GM23338 (cell line): ENCODE measurements around the gene SLC35F1. TPM values are rescaled to one million over a fixed set of nuclear protein-coding genes. Genes with fewer than 3 reads are reported as not detected.

Experiments used
- ATAC-seq: fragments of 200-7000 bp; cut with Tn5 transposase; 3 replicates; pipeline ENCODE4 v1.9.1; 2020
- DNase-seq: peaks from one replicate; pipeline ENCODE4 v3.0.0-alpha.2; 2015; ENCODE audit warnings: low spot score
- H2AFZ ChIP-seq: fragments of 200-600 bp; sonication (generic); 2 replicates; pipeline ENCODE4 v1.8.0; 2016; ENCODE audit warnings: antibody characterized with exemption, mild to moderate bottlenecking, moderate library complexity
- H3F3A ChIP-seq: fragments of 200-600 bp; sonication (generic); replicated peaks from 2 replicates; pipeline ENCODE4 v1.8.0; 2017; ENCODE audit warnings: antibody characterized with exemption, mixed run types, low read depth
- H3K27ac ChIP-seq: fragments of 200-600 bp; sonication (generic); 2 replicates; pipeline ENCODE4 v1.6.1; 2016; ENCODE audit warnings: low read depth
- H3K27me3 ChIP-seq: fragments of 200-600 bp; sonication (generic); 2 replicates; pipeline ENCODE4 v1.8.0; 2016; ENCODE audit warnings: mild to moderate bottlenecking, mixed run types, moderate library complexity; ENCODE audit not compliant: insufficient read depth
- H3K36me3 ChIP-seq: fragments of 200-600 bp; sonication (generic); 2 replicates; pipeline ENCODE4 v1.8.0; 2016; ENCODE audit warnings: mild to moderate bottlenecking; ENCODE audit not compliant: insufficient read depth
- H3K4me1 ChIP-seq: fragments of 200-600 bp; sonication (generic); 2 replicates; pipeline ENCODE4 v1.8.0; 2016; ENCODE audit warnings: mild to moderate bottlenecking, moderate library complexity; ENCODE audit not compliant: insufficient read depth
- H3K4me2 ChIP-seq: fragments of 200-600 bp; sonication (generic); 2 replicates; pipeline ENCODE4 v1.7.1; 2017; ENCODE audit warnings: mixed run types
- H3K4me3 ChIP-seq: fragments of 200-600 bp; sonication (generic); 2 replicates; pipeline ENCODE4 v1.6.1; 2016; ENCODE audit warnings: mixed run types
- H3K79me2 ChIP-seq: fragments of 200-600 bp; sonication (generic); replicated peaks from 2 replicates; pipeline ENCODE4 v1.8.0; 2017; ENCODE audit warnings: mild to moderate bottlenecking; ENCODE audit not compliant: insufficient read depth
- H3K9me2 ChIP-seq: fragments of 200-600 bp; sonication (generic); 2 replicates; pipeline ENCODE4 v1.8.0; 2017; ENCODE audit not compliant: insufficient read depth
- H4K20me1 ChIP-seq: fragments of 200-600 bp; sonication (generic); replicated peaks from 2 replicates; pipeline ENCODE4 v1.8.0; 2017; ENCODE audit warnings: mild to moderate bottlenecking; ENCODE audit not compliant: insufficient read depth
- H3K27ac Mint-ChIP-seq: 2 replicates; pipeline ENCODE4 v1.8.0; 2020; ENCODE audit warnings: inconsistent platforms, mild to moderate bottlenecking, moderate library complexity, mixed read lengths
- H3K27me3 Mint-ChIP-seq: 3 replicates; pipeline ENCODE4 v1.8.0; 2022; ENCODE audit warnings: low read depth, mild to moderate bottlenecking, moderate library complexity, mixed read lengths, inconsistent platforms; ENCODE audit not compliant: insufficient read depth, poor library complexity
- H3K36me3 Mint-ChIP-seq: 3 replicates; pipeline ENCODE4 v1.8.0; 2021; ENCODE audit warnings: low read depth, mild to moderate bottlenecking, inconsistent platforms, moderate library complexity, mixed read lengths
- H3K4me1 Mint-ChIP-seq: 3 replicates; pipeline ENCODE4 v1.8.0; 2020; ENCODE audit warnings: mild to moderate bottlenecking, inconsistent platforms, mixed read lengths
- H3K4me3 Mint-ChIP-seq: 3 replicates; pipeline ENCODE4 v1.8.0; 2021; ENCODE audit warnings: moderate library complexity, mild to moderate bottlenecking, inconsistent platforms, mixed read lengths
- H3K9me3 Mint-ChIP-seq: 3 replicates; pipeline ENCODE4 v1.8.0; 2020; ENCODE audit warnings: moderate library complexity, mild to moderate bottlenecking, inconsistent platforms, mixed read lengths
- CREB1 ChIP-seq: fragments of 250-450 bp; sonication (Bioruptor Pico); IDR thresholded peaks from 2 replicates; pipeline ENCODE4 v1.5.0; 2020; ENCODE audit warnings: low read depth, mild to moderate bottlenecking, moderate library complexity
- EZH2 ChIP-seq: fragments of 200-600 bp; sonication (generic); IDR thresholded peaks from one replicate; pipeline ENCODE4 v1.8.0; 2017; ENCODE audit warnings: antibody characterized with exemption, mild to moderate bottlenecking, low read depth; ENCODE audit not compliant: unreplicated experiment
- EZH2phosphoT487 ChIP-seq: fragments of 200-600 bp; sonication (generic); IDR thresholded peaks from one replicate; pipeline ENCODE4 v1.8.1; 2018; ENCODE audit warnings: antibody characterized with exemption; ENCODE audit not compliant: unreplicated experiment
- JUNB ChIP-seq: IDR thresholded peaks from one replicate; pipeline ENCODE4 v1.6.1; 2016; ENCODE audit warnings: antibody characterized with exemption; ENCODE audit not compliant: unreplicated experiment
- NANOG ChIP-seq: IDR thresholded peaks from 2 replicates; pipeline ENCODE4 v1.6.1; 2016; ENCODE audit warnings: antibody characterized with exemption, borderline replicate concordance
- POLR2AphosphoS5 ChIP-seq: IDR thresholded peaks from 2 replicates; pipeline ENCODE4 v1.6.1; 2016; ENCODE audit warnings: antibody characterized with exemption, low read depth
- STAT1 ChIP-seq: IDR thresholded peaks from one replicate; pipeline ENCODE4 v1.6.1; 2016; ENCODE audit warnings: antibody characterized with exemption; ENCODE audit not compliant: unreplicated experiment
- polyA plus RNA-seq: library from polyadenylated mRNA; unstranded; fragments of >200 nt; fragmentation: Nextera tagmentation; extraction: Ambion mirVana; gene quantifications from 2 replicates; pipeline ENCODE4 v1.2.1, GENCODE V29; 2016
- total RNA-seq: library from RNA; depleted of rRNA; stranded (reverse); fragments of >200 nt; shearing (Covaris generic); gene quantifications from 2 replicates; pipeline ENCODE4 v1.2.3, GENCODE V29; 2014
- TF ChIP-seq, protein P1 (sequence below): IDR thresholded peaks from one replicate; pipeline ENCODE4 v1.6.1; 2018; ENCODE audit warnings: antibody characterized with exemption; ENCODE audit not compliant: unreplicated experiment
- TF ChIP-seq, protein P2 (sequence below), 2 experiments: fragments of 200-600 bp in 1 of 2; sonication (generic) in 1 of 2; conservative IDR thresholded peaks; 2 replicates each; pipeline versions ENCODE4 v1.5.1 to v1.6.1; 2016 to 2017; ENCODE audit warnings: antibody characterized with exemption in 2 of 2, low read depth in 2 of 2, mild to moderate bottlenecking in 2 of 2, moderate library complexity in 1 of 2
- TF ChIP-seq, protein P3 (sequence below): fragments of 250-450 bp; sonication (Bioruptor Pico); IDR thresholded peaks from 2 replicates; pipeline ENCODE4 v1.5.0; 2020; ENCODE audit warnings: mild to moderate bottlenecking, moderate library complexity

The SLC35F1 gene
- total and polyA plus RNA-seq, 2 experiments from 2014 or later, result 3.0 to 10.3 TPM

DNA sequence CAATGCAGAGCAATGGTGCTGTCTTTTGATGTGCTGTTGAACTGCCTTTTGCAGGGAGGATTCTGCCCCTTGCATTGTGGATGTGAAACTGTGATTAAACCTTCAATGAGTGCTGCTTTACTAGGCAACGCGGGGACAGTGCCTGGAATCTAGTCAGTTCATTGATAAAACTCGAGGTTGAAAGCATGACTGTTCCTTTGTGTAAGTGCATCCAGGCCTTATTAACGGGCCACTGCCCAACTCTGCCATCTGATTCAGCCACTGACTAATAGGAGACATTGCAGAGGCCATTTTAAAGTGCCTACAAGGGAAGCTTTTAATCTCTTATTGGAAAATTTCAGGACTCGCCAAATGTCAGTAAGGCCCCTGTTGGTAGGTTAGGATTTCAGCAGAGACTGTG lies 49.3 kb downstream of the SLC35F1 start:
- Mint-ChIP-seq H3K27ac (no peak overlapping the region), H3K4me3 (no peak overlapping the region), H3K27me3 (no peaks in the 10 kb centered on the region), H3K4me1 (peaks cover 12% of the 10 kb centered on the region), H3K9me3 (no peaks in the 10 kb centered on the region), H3K36me3 (no peaks in the 10 kb centered on the region)
- H2AFZ ChIP-seq, result no peak overlapping the region
- no peaks in the 10 kb centered on the region for H3K79me2 ChIP-seq
- no peaks in the 10 kb centered on the region for H3K9me2 ChIP-seq
- peaks cover 6% of the 10 kb centered on the region for H3K4me1 ChIP-seq
- H3K27me3 ChIP-seq, result no peaks in the 10 kb centered on the region
- no peaks in the 10 kb centered on the region for H4K20me1 ChIP-seq
- ATAC-seq (no peak), DNase-seq (no peak)
- TF ChIP-seq, protein P1, sequence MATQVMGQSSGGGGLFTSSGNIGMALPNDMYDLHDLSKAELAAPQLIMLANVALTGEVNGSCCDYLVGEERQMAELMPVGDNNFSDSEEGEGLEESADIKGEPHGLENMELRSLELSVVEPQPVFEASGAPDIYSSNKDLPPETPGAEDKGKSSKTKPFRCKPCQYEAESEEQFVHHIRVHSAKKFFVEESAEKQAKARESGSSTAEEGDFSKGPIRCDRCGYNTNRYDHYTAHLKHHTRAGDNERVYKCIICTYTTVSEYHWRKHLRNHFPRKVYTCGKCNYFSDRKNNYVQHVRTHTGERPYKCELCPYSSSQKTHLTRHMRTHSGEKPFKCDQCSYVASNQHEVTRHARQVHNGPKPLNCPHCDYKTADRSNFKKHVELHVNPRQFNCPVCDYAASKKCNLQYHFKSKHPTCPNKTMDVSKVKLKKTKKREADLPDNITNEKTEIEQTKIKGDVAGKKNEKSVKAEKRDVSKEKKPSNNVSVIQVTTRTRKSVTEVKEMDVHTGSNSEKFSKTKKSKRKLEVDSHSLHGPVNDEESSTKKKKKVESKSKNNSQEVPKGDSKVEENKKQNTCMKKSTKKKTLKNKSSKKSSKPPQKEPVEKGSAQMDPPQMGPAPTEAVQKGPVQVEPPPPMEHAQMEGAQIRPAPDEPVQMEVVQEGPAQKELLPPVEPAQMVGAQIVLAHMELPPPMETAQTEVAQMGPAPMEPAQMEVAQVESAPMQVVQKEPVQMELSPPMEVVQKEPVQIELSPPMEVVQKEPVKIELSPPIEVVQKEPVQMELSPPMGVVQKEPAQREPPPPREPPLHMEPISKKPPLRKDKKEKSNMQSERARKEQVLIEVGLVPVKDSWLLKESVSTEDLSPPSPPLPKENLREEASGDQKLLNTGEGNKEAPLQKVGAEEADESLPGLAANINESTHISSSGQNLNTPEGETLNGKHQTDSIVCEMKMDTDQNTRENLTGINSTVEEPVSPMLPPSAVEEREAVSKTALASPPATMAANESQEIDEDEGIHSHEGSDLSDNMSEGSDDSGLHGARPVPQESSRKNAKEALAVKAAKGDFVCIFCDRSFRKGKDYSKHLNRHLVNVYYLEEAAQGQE, result no peak
- TF ChIP-seq NANOG (no peak), CREB1 (CRISPR knock-in tag) (no peak), POLR2AphosphoS5 (no peak), EZH2 (no peak), EZH2phosphoT487 (no peak)
- no peaks in the 10 kb centered on the region for H3K36me3 ChIP-seq
- no peak overlapping the region for H3K4me3 ChIP-seq
- H3F3A ChIP-seq, result no peaks in the 10 kb centered on the region
- no peak overlapping the region for H3K27ac ChIP-seq
- no peak overlapping the region for H3K4me2 ChIP-seq

DNA sequence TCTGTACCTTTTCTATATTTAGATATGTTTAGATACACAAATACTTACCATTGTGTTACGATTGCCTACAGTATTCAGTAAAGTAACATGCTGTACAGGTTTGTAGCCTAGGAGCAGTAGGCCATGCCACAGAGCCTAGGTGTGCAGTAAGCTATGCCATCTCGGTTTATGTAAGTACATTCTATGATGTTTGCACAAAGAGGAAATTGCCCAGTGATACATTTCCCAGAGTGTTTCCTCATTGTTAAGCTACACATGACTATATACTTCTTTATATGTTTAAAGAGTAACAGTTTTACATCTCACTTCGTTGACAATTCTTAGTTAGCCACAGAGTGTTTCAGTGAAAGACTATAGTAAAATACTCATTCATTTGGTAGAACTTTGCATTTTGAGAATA lies 51.5 kb downstream of the SLC35F1 start:
- H4K20me1 ChIP-seq, result no peaks in the 10 kb centered on the region
- Mint-ChIP-seq H3K36me3 (no peaks in the 10 kb centered on the region), H3K27me3 (no peaks in the 10 kb centered on the region), H3K27ac (no peak overlapping the region), H3K4me1 (no peaks in the 10 kb centered on the region; the same call in 2 of the 3 replicates), H3K9me3 (no peaks in the 10 kb centered on the region), H3K4me3 (no peak overlapping the region)
- H3F3A ChIP-seq, result no peaks in the 10 kb centered on the region
- H3K4me2 ChIP-seq, result no peak overlapping the region
- no peaks in the 10 kb centered on the region for H3K27me3 ChIP-seq
- H3K79me2 ChIP-seq, result no peaks in the 10 kb centered on the region
- ATAC-seq, result no peak
- no peaks in the 10 kb centered on the region for H3K4me1 ChIP-seq
- no peak overlapping the region for H3K27ac ChIP-seq
- no peaks in the 10 kb centered on the region for H3K9me2 ChIP-seq
- H2AFZ ChIP-seq, result no peak overlapping the region
- no peaks in the 10 kb centered on the region for H3K36me3 ChIP-seq
- DNase-seq, result no peak
- no peak overlapping the region for H3K4me3 ChIP-seq
- TF ChIP-seq, protein P2, sequence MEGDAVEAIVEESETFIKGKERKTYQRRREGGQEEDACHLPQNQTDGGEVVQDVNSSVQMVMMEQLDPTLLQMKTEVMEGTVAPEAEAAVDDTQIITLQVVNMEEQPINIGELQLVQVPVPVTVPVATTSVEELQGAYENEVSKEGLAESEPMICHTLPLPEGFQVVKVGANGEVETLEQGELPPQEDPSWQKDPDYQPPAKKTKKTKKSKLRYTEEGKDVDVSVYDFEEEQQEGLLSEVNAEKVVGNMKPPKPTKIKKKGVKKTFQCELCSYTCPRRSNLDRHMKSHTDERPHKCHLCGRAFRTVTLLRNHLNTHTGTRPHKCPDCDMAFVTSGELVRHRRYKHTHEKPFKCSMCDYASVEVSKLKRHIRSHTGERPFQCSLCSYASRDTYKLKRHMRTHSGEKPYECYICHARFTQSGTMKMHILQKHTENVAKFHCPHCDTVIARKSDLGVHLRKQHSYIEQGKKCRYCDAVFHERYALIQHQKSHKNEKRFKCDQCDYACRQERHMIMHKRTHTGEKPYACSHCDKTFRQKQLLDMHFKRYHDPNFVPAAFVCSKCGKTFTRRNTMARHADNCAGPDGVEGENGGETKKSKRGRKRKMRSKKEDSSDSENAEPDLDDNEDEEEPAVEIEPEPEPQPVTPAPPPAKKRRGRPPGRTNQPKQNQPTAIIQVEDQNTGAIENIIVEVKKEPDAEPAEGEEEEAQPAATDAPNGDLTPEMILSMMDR (conservative IDR thresholded peaks at IDR 0.05; ENCODE audit: low read depth in 2 of 2), result no peak
- TF ChIP-seq, protein P3, sequence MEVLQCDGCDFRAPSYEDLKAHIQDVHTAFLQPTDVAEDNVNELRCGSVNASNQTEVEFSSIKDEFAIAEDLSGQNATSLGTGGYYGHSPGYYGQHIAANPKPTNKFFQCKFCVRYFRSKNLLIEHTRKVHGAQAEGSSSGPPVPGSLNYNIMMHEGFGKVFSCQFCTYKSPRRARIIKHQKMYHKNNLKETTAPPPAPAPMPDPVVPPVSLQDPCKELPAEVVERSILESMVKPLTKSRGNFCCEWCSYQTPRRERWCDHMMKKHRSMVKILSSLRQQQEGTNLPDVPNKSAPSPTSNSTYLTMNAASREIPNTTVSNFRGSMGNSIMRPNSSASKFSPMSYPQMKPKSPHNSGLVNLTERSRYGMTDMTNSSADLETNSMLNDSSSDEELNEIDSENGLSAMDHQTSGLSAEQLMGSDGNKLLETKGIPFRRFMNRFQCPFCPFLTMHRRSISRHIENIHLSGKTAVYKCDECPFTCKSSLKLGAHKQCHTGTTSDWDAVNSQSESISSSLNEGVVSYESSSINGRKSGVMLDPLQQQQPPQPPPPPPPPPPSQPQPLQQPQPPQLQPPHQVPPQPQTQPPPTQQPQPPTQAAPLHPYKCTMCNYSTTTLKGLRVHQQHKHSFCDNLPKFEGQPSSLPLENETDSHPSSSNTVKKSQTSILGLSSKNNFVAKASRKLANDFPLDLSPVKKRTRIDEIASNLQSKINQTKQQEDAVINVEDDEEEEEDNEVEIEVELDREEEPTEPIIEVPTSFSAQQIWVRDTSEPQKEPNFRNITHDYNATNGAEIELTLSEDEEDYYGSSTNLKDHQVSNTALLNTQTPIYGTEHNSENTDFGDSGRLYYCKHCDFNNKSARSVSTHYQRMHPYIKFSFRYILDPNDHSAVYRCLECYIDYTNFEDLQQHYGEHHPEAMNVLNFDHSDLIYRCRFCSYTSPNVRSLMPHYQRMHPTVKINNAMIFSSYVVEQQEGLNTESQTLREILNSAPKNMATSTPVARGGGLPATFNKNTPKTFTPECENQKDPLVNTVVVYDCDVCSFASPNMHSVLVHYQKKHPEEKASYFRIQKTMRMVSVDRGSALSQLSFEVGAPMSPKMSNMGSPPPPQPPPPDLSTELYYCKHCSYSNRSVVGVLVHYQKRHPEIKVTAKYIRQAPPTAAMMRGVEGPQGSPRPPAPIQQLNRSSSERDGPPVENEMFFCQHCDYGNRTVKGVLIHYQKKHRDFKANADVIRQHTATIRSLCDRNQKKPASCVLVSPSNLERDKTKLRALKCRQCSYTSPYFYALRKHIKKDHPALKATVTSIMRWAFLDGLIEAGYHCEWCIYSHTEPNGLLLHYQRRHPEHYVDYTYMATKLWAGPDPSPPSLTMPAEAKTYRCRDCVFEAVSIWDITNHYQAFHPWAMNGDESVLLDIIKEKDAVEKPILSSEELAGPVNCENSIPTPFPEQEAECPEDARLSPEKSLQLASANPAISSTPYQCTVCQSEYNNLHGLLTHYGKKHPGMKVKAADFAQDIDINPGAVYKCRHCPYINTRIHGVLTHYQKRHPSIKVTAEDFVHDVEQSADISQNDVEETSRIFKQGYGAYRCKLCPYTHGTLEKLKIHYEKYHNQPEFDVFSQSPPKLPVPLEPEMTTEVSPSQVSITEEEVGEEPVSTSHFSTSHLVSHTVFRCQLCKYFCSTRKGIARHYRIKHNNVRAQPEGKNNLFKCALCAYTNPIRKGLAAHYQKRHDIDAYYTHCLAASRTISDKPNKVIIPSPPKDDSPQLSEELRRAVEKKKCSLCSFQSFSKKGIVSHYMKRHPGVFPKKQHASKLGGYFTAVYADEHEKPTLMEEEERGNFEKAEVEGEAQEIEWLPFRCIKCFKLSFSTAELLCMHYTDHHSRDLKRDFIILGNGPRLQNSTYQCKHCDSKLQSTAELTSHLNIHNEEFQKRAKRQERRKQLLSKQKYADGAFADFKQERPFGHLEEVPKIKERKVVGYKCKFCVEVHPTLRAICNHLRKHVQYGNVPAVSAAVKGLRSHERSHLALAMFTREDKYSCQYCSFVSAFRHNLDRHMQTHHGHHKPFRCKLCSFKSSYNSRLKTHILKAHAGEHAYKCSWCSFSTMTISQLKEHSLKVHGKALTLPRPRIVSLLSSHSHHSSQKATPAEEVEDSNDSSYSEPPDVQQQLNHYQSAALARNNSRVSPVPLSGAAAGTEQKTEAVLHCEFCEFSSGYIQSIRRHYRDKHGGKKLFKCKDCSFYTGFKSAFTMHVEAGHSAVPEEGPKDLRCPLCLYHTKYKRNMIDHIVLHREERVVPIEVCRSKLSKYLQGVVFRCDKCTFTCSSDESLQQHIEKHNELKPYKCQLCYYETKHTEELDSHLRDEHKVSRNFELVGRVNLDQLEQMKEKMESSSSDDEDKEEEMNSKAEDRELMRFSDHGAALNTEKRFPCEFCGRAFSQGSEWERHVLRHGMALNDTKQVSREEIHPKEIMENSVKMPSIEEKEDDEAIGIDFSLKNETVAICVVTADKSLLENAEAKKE, result no peak
- TF ChIP-seq NANOG (no peak), JUNB (no peak), CREB1 (CRISPR knock-in tag) (no peak), EZH2phosphoT487 (no peak), POLR2AphosphoS5 (no peak), STAT1 (no peak)
